ENCODE data around the gene EDN2.

The EDN2 gene

GRCh38 chr1:41434748-41435449 lies 49.6 kb downstream of the EDN2 start:
- no peak for DNase-seq

DNA sequence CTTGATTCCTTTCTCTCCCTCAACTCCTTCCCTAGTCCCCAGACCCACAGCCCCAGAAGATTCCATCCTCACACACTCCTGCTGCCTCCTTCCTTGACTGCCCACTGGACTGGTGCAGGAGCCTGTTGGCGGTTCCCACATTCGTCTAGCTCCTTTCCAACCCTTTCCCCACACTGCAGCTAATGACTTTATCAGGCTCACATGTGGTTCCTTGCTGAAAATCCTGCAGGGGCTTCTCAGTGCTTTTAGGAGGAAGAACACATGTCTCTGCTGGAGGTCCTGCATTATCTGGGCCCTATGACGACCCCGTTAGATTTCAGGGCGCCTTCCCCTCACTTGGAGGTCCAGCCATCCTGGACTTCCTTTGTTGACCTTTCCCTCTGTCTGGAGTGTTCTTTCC lies 50.2 kb downstream of the EDN2 start:
- DNase-seq = no peak

GRCh38 chr1:41433501-41433900 lies 51.0 kb downstream of the EDN2 start:
- DNase-seq = no peak

DNA sequence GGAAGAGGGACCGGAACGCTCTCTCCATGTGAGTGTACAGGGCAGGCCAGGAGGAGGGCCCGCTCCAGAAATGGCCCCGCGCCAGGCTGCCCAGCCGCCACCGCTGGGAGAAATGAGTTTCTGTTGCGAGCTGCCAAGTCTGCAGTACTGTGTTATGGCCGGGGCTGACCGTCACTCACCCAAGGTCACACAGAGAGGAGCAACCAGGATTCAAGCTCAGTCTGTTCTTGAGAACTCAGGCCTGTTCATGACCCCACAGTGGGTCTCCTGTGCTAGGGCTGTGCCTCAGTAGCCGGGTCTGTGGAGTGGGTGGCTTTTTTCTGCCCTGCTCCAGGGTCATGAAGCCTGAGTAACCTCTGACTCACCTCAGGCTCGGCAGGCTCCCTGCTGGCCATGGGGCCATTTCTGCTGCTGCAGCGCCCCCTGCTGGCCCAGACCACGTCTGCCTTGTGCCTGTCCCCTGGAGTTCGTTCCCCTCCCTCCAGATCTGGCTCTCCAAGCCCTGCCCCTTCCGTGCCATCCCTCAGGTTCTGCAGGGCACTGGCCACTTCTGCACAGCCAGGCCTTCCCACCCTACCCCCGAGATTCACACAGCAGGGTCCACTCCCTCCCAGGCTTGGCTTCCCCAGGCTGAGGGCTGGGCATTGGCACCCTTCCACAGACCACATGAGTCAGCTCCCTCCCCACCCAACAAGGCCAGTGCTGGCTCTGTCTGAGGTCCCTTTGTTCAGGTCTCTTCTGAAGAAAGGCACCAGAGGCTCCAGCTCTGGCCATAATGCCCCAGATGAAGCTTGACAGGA lies 51.8 kb downstream of the EDN2 start:
- peak; percentile 66 for DNase-seq

GRCh38 chr1:41431490-41432350 lies 52.8 kb downstream of the EDN2 start:
- DNase-seq = peak; percentile 55

- DNase-seq = no peak
These were observed 53.9 kb downstream of the EDN2 start for GRCh38 chr1:41430582-41430981.

DNA sequence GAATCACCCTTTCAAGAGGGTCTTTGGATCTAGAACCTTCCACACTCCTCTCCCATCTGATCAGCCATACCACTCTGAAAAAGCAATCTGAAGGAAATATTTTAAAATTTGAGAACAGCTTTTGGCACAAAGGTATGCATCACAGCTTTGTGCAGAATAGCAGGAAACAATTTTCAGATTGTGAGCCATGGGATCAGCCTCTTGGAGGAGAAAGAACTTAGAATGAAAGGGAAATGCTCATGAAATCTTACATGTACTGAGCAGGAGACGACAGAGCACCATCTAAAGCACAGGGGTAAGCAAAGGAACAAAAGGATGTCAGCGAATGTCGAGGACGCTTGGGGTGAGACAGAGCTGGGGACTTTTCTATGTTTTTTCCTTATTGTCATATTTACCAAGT lies 54.4 kb downstream of the EDN2 start:
- DNase-seq = no peak

- no peak for DNase-seq
These were observed 54.8 kb downstream of the EDN2 start for GRCh38 chr1:41429641-41430035.
